ENCODE results near the gene PANK1. TPM values are rescaled to one million over a fixed set of nuclear protein-coding genes. Genes with fewer than 3 reads are reported as not detected.

Gene PANK1
- total and polyA plus RNA-seq, 8 donors = 9.4 to 21.1 (median 17.5) TPM

GRCh38 chr10:89632824-89633223 is 12.2 kb downstream of the PANK1 start:
- no peak for TF ChIP-seq CTCF (IDR thresholded peaks at IDR 0.05)
- H3K4me3 ChIP-seq = no peak overlapping the region
- H3K36me3 ChIP-seq = no peaks in the 10 kb centered on the region
- DNase-seq = no peak
- ATAC-seq = no peak
- H3K27me3 ChIP-seq = no peaks in the 10 kb centered on the region
- intact Hi-C loops (cut with DNase I) = no loop called here
- H3K4me1 ChIP-seq = no peaks in the 10 kb centered on the region
- no peak overlapping the region for H3K27ac ChIP-seq
- no peaks in the 10 kb centered on the region for H3K9me3 ChIP-seq

- no peak for ATAC-seq
- TF ChIP-seq CTCF (IDR thresholded peaks at IDR 0.05) = no peak
- H3K9me3 ChIP-seq = no peaks in the 10 kb centered on the region
- H3K36me3 ChIP-seq = no peaks in the 10 kb centered on the region
- no peaks in the 10 kb centered on the region for H3K27me3 ChIP-seq
- no peak for DNase-seq
- no peak overlapping the region for H3K27ac ChIP-seq
- intact Hi-C loops (cut with DNase I) = no loop called here
- H3K4me1 ChIP-seq = no peaks in the 10 kb centered on the region
- H3K4me3 ChIP-seq = no peak overlapping the region
These were observed 17.2 kb downstream of the PANK1 start for GRCh38 chr10:89627830-89628229.

GRCh38 chr10:89625041-89625765 is 19.8 kb downstream of the PANK1 start:
- no peak overlapping the region for H3K4me3 ChIP-seq
- DNase-seq (no peak), ATAC-seq (no peak)
- TF ChIP-seq CTCF (IDR thresholded peaks at IDR 0.05) = no peak
- no peaks in the 10 kb centered on the region for H3K36me3 ChIP-seq
- no peaks in the 10 kb centered on the region for H3K27me3 ChIP-seq
- intact Hi-C loops (cut with DNase I) = no loop called here
- no peak overlapping the region for H3K27ac ChIP-seq
- peaks cover 0 to 18% of the 10 kb centered on the region in 2 donors for H3K9me3 ChIP-seq
- H3K4me1 ChIP-seq = no peaks in the 10 kb centered on the region

- Histone ChIP-seq H3K4me3 (no peak overlapping the region), H3K36me3 (no peaks in the 10 kb centered on the region), H3K4me1 (no peaks in the 10 kb centered on the region), H3K27me3 (no peaks in the 10 kb centered on the region), H3K9me3 (peaks cover 0 to 30% of the 10 kb centered on the region in 2 donors), H3K27ac (no peak overlapping the region)
- no peak for DNase-seq
- ATAC-seq = no peak
- intact Hi-C loops (cut with DNase I) = no loop called here
- no peak for TF ChIP-seq CTCF (IDR thresholded peaks at IDR 0.05)
These were observed 21.0 kb downstream of the PANK1 start for GRCh38 chr10:89624020-89624419.

- H3K27me3 ChIP-seq = no peaks in the 10 kb centered on the region
- H3K4me3 ChIP-seq = no peak overlapping the region
- no peak for ATAC-seq
- intact Hi-C loops (cut with DNase I) = no loop called here
- no peak overlapping the region for H3K27ac ChIP-seq
- no peaks in the 10 kb centered on the region for H3K36me3 ChIP-seq
- TF ChIP-seq CTCF (IDR thresholded peaks at IDR 0.05) = no peak
- no peaks in the 10 kb centered on the region for H3K4me1 ChIP-seq
- DNase-seq = no peak
- H3K9me3 ChIP-seq = peaks cover 0 to 33% of the 10 kb centered on the region in 2 donors
These were observed 22.9 kb downstream of the PANK1 start for GRCh38 chr10:89622151-89622550.
